HFF-Myc (cell line): ENCODE data around the gene DHFR2.
"Not testable (repeated sequence)": the region's sequence is repeated elsewhere in the genome, so short reads cannot be mapped to it uniquely, and the experiment has no call there.

Experiments used
- DNase-seq: peaks from one replicate; pipeline ENCODE4 v3.0.0-alpha.2; 2011; ENCODE audit warnings: low read depth; ENCODE audit errors: extremely low read depth
- H3K4me3 ChIP-seq: replicated peaks from 2 replicates; pipeline ENCODE4 v1.5.1; 2011; ENCODE audit warnings: low read depth, mild to moderate bottlenecking, control low read depth, low read length
- TF ChIP-seq, protein P1 (sequence below): IDR thresholded peaks from 2 replicates; pipeline ENCODE4 v1.5.1; 2012; ENCODE audit warnings: mild to moderate bottlenecking, low read depth, low read length, control low read depth; ENCODE audit errors: missing control alignments

DHFR2 gene

DNA sequence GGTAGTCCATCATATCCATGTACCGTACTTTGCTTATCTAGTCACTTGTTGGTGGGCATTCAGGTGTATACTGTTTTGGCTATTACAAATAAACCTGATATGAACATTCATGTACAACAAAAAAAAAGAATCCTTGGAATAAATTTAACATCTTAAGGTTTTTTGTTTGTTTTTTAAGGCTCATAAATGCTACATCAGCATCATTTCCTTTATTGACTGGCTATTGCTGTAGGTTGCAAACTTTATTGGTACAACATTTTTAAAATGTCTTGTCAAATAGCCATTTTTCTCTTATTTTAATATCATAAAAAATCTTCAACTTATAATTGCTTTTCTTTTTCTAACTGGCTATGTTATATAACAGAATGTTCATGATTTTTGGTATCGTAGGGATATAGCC lies 16.2 kb downstream of the DHFR2 start:
- TF ChIP-seq, protein P1, sequence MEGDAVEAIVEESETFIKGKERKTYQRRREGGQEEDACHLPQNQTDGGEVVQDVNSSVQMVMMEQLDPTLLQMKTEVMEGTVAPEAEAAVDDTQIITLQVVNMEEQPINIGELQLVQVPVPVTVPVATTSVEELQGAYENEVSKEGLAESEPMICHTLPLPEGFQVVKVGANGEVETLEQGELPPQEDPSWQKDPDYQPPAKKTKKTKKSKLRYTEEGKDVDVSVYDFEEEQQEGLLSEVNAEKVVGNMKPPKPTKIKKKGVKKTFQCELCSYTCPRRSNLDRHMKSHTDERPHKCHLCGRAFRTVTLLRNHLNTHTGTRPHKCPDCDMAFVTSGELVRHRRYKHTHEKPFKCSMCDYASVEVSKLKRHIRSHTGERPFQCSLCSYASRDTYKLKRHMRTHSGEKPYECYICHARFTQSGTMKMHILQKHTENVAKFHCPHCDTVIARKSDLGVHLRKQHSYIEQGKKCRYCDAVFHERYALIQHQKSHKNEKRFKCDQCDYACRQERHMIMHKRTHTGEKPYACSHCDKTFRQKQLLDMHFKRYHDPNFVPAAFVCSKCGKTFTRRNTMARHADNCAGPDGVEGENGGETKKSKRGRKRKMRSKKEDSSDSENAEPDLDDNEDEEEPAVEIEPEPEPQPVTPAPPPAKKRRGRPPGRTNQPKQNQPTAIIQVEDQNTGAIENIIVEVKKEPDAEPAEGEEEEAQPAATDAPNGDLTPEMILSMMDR, result no peak
- no peak overlapping the region for H3K4me3 ChIP-seq
- DNase-seq, result no peak

DNA sequence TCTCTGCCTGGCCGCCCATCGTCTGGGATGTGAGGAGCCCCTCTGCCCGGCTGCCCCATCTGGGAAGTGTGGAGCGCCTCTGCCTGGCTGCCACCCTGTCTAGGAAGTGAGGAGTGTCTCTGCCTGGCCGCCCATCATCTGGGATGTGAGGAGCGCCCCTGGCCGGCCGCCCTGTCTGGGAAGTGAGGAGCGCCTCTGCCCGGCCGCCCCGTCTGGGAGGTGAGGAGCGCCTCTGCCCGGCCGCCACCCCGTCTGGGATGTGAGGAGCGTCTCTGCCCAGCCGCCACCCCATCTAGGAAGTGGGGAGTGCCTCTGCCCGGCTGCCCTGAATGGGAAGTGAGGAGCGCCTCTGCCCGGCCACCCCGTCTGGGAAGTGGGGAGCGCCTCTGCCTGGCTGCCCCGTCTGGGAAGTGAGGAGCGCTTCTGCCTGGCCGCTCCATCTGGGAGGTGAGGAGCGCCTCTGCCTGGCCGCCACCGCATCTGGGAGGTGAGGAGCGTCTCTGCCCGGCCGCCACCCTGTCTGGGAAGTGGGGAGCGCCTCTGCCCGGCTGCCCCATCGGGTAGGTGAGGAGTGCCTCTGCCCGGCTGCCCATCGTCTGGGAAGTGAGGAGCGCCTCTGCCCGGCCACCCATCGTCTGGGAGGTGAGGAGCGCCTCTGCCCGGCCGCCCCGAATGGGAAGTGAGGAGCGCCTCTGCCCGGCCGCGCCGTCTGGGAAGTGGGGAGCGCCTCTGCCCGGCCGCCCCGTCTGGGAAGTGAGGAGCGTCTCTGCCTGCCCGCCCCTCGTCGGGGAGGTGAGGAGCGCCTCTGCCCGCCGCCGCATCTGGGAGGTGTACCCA lies 18.4 kb downstream of the DHFR2 start:
- H3K4me3 ChIP-seq, DNase-seq: not testable (repeated sequence)

DNA sequence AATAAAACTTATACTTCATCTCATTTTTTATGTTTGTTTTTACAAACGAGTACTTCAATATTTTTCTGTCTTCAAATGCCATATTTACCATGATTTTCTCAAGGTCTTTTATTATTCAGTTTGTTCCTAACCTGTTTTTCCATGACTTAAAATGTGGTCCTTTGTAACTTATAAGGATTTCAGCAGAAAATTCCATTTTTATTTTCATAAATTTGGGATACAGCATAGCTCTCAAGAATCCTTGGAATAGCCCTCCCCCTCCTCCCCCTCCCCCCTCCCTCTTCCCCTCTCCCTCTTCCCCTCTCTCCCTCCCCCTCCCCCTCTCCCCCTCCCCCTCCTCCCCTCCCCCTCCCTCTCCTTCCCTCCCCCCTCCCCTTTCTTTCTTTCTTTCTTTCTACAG lies 19.4 kb downstream of the DHFR2 start:
- no peak for DNase-seq
- H3K4me3 ChIP-seq, result no peak overlapping the region
- TF ChIP-seq, protein P1, result no peak

DNA sequence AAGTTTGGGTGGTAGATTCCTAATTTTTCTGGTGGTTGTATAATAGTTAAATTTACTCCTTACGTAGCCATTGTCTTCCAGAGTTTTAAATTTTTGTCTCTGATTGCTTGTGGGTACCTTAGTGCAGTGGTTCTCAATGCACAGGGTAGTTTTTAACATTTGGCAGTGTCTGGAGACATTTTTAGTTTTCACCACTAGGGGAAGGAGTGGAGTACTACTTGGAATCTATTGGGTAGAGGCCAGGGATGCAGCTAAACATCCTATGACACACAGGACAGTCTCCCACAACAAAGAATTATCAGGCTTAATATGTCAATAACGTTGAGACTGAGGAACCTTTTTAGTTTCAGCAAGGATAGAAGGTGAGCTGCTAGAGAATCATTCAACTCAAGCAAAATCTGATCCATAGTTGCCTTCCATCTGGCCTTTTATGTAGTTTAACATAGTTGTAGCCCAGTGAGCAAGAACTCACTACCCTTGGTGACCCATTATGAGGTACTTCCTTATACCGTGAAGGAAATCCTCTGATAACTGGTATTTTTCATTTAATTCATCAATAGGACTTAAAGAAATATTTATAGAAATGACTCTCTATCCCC lies 25.7 kb downstream of the DHFR2 start:
- H3K4me3 ChIP-seq, result no peak overlapping the region
- TF ChIP-seq, protein P1, result peak; percentile 61
- peak; percentile 48 for DNase-seq

DNA sequence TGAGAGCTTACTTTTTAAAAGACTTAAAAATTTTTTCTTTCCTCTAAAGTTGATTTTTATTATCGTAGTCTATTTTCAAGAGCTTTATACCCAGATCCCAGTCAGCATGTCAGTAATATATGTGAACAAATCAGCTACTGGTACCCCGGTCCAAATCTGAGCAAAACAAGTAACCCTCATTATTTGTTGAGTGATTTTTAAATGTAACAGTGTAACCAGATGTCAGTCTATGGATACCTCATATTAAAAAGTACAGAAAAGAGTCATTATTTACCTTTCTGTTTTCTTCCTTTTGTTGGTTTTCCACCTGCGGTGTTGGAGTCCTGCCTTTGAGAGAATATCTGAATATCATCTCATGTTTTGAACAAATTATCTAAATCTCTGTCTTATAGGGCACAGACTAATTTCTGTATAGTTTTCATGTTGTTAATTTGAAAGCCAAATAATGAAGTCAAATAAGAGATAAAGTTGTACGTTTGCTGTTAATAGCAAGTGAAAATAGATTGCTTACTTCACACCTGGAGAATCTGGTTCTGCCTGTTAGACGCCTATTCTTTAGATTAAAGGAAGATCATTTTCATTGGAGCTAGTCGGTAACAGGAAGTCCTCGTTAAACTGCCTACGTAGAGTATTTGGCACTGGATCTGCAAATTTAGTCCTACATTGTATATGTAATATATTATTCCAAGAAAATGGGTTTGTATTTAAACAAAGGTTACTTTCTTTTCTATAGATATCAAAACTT lies 34.5 kb downstream of the DHFR2 start, which contains the start of gene STX19:
Gene STX19 (minus strand): TSS at position 505 of the 745 bp plus-strand sequence. CDS start 13,328 bp downstream, outside the sequence.
- TF ChIP-seq, protein P1, result no peak
- no peak for DNase-seq

DNA sequence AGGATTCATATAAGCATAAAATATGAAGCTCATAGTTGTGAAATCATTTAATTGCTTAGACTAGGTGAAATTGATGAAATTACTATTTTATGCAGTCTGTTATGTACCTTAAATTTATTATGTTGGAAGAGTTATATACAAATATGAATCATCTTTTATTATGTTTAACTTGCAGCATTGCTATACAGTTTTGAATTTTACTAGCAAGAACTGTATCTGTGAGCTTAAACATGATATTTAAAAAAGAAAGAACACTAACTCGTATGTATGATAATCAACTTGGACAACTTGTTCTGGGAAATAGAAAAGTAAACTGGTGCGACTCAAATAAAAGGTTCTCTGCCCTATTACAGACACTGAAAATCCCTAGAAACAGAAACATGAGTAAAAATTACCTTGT lies 36.1 kb downstream of the DHFR2 start:
- TF ChIP-seq, protein P1, result no peak
- DNase-seq, result no peak
- no peak overlapping the region for H3K4me3 ChIP-seq

More for the DNA sequence above, 34.5 kb downstream of the DHFR2 start, which contains the start of gene STX19:
- H3K4me3 ChIP-seq, result no peak within 1 kb of the TSS

DNA sequence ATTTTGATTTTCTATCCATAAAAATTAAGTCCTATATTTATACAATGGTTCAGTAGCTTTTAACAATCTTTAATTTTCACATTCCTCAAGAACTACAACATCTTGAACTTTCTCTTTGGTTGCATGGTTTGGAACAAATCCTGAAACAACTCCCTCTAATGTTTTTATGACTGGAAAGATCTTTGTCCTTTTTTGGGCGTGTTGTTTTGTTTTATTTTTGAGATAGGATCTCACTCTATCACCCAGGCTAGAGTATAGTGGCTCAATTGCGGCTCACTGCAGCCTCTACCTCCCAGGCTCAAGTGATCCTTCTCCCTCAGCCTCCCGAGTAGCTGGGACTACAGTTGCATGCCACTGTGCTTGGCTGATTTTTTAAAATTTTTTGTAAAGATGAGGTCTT lies 38.3 kb downstream of the DHFR2 start:
- TF ChIP-seq, protein P1, result no peak
- DNase-seq, result no peak
- no peak overlapping the region for H3K4me3 ChIP-seq
